Stomach (tissue), 4 donors: ENCODE measurements around the gene CSMD2.

Source experiments
- CTCF ChIP-seq, 7 experiments: fragments of 450-650 bp in 4 of 7; fragments of 200-600 bp in 3 of 7; sonication (generic) in 3 of 7; IDR thresholded peaks; one replicate each; pipeline ENCODE4 v1.5.1; 2016 to 2019; ENCODE audit warnings: antibody characterized with exemption in 7 of 7, control low read depth in 2 of 7, mild to moderate bottlenecking in 1 of 7
- EP300 ChIP-seq: sonication (generic); formaldehyde crosslinking; IDR thresholded peaks from one replicate; pipeline ENCODE4 v1.6.1; 2017; ENCODE audit warnings: antibody characterized with exemption
- POLR2A ChIP-seq, 4 donors: fragments of 450-650 bp; IDR thresholded peaks; one replicate each; pipeline ENCODE4 v1.6.1; 2016; ENCODE audit warnings: antibody characterized with exemption in 4 of 4, control low read depth in 2 of 4, mild to moderate bottlenecking in 1 of 4, moderate library complexity in 1 of 4

- TF ChIP-seq CTCF (IDR thresholded peaks at IDR 0.05), result no peak
- TF ChIP-seq POLR2A (IDR thresholded peaks at IDR 0.05), result no peak
- TF ChIP-seq EP300, result no peak
Observed at GRCh38 chr1:33814166-33814565, 350.9 kb downstream of the CSMD2 start.
